ENCODE data around the gene SNAPIN. TPM values are rescaled to one million over a fixed set of nuclear protein-coding genes. Genes with fewer than 3 reads are reported as not detected.

The SNAPIN gene
- total and polyA plus RNA-seq, 9 of the 15 experiments (the other 6 are each of a cell fraction or from before 2014, with no cell fraction given) = 11.2 to 43.9 (median 32.3) TPM

DNA sequence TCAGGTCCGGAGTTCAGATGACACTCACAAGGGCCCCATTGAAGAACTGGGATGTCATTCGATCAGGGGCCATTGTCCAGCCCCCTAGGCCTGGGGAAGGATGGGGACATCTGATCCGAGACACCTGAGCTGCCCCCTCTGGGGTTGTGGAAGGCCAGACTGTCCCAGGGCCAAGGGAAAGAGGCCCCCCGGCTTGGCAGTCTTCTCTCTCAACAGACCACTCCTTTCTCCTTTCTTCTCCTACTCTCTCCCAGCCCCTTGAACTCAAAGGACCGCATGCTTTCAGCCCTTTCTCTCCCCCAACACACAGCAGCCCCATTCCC, 29.2 kb upstream of the SNAPIN start:
- Histone ChIP-seq H3K4me1 (replicated peaks in 1 of 2; ENCODE audit: control insufficient read depth in 2 of 2, insufficient read depth in 2 of 2, low read length in 2 of 2) (peaks cover 31 to 51% of the 10 kb centered on the region in 2 experiments), H3K4me2 (ENCODE audit: insufficient read depth, low read length) (no peak overlapping the region), H4K20me1 (replicated peaks; ENCODE audit: control insufficient read depth, insufficient read depth, low read length) (no peaks in the 10 kb centered on the region), H3K79me2 (ENCODE audit: control insufficient read depth, insufficient read depth, low read length) (peaks cover 11% of the 10 kb centered on the region), H3K9me1 (ENCODE audit: control insufficient read depth, insufficient read depth, low read length) (no peaks in the 10 kb centered on the region), H3K4me3 (no peak overlapping the region), H3K9ac (ENCODE audit: insufficient read depth in 1 of 2, low read depth in 2 of 2, low read length in 2 of 2) (peak overlapping the region in 1 of 2 experiments; percentile 90; a peak in 2 of 4 replicates), H3K36me3 (ENCODE audit: control insufficient read depth, insufficient read depth, low read length) (peaks cover 9% of the 10 kb centered on the region; the same call in 2 of the 3 replicates), H3K27me3 (ENCODE audit: control insufficient read depth in 2 of 2, insufficient read depth in 2 of 2, low read length in 2 of 2) (no peaks in the 10 kb centered on the region), H3K27ac (ENCODE audit: extremely low read depth, low read depth, low read length) (no peak overlapping the region), H2AFZ (ENCODE audit: low read depth, low read length) (no peak overlapping the region), H3K9me3 (replicated peaks; ENCODE audit: control insufficient read depth, insufficient read depth, low read depth, low read length) (no peaks in the 10 kb centered on the region)
- 60% methylated on average over 5 of the region's 5 CpGs for WGBS (ENCODE audit: insufficient coverage, low coverage, missing lambda C conversion rate)
- BruUV-seq (replicated peaks) = no TSS peak
- intact Hi-C loops (cut with micrococcal nuclease) = no loop called here
- no peak for FAIRE-seq
- DNase-seq (ENCODE audit: extremely low read depth in 1 of 4, low spot score in 3 of 4) = no peak
- no peak for ATAC-seq
- in situ Hi-C loops (cut with MboI) = no loop called here
- POLR2A ChIA-PET = interaction anchor here (1.1 to 4.3 kb wide), 7 partner anchors 9 to 63 kb away, joined by 3 to 70 read pairs (median 5); partner anchors contain the start of gene S100A14
- CTCF ChIA-PET (ENCODE audit: low intra/inter-chr PET ratio) = no interaction called here
- TF ChIP-seq ZC3H4 (CRISPR knock-in tag; IDR thresholded peaks at IDR 0.05; ENCODE audit: borderline replicate concordance) (no peak), GTF2E2 (tag; IDR thresholded peaks at IDR 0.05) (no peak), BRD4 (IDR thresholded peaks at IDR 0.05) (no peak), ETV6 (IDR thresholded peaks at IDR 0.05; ENCODE audit: borderline replicate concordance in 1 of 2, low read depth in 2 of 2, low read length in 1 of 2) (no peak), ETV6 (CRISPR knock-in tag; IDR thresholded peaks at IDR 0.05; ENCODE audit: borderline replicate concordance) (no peak), NFRKB (IDR thresholded peaks at IDR 0.05; ENCODE audit: low read depth) (no peak), ZNF224 (CRISPR knock-in tag; IDR thresholded peaks at IDR 0.05) (no peak), MIER1 (IDR thresholded peaks at IDR 0.05; ENCODE audit: low read depth) (no peak), ZNF785 (CRISPR knock-in tag; IDR thresholded peaks at IDR 0.05) (no peak), RAD21 (CRISPR knock-in tag; conservative IDR thresholded peaks at IDR 0.05 in 1 of 2, IDR thresholded peaks at IDR 0.05 in 1 of 2) (no peak), ZNF274 (IDR thresholded peaks at IDR 0.05; ENCODE audit: borderline replicate concordance, low read depth, low read length) (no peak), LARP7 (IDR thresholded peaks at IDR 0.05) (no peak), UBTF (IDR thresholded peaks at IDR 0.05; ENCODE audit: borderline replicate concordance in 1 of 2, low read depth in 2 of 2, low read length in 2 of 2) (no peak), RCOR1 (IDR thresholded peaks at IDR 0.05; ENCODE audit: borderline replicate concordance in 1 of 2, low read depth in 2 of 2, low read length in 2 of 2) (no peak), GABPA (tag; conservative IDR thresholded peaks at IDR 0.05; ENCODE audit: low read depth) (no peak), BCL6 (CRISPR knock-in tag; IDR thresholded peaks at IDR 0.05) (no peak)
- TF ChIP-seq, protein P1, sequence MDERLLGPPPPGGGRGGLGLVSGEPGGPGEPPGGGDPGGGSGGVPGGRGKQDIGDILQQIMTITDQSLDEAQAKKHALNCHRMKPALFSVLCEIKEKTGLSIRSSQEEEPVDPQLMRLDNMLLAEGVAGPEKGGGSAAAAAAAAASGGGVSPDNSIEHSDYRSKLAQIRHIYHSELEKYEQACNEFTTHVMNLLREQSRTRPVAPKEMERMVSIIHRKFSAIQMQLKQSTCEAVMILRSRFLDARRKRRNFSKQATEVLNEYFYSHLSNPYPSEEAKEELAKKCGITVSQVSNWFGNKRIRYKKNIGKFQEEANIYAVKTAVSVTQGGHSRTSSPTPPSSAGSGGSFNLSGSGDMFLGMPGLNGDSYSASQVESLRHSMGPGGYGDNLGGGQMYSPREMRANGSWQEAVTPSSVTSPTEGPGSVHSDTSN (CRISPR knock-in tag; IDR thresholded peaks at IDR 0.05; ENCODE audit: low read depth) = no peak
- TF ChIP-seq, protein P1 (tag; conservative IDR thresholded peaks at IDR 0.05; ENCODE audit: low read depth) = no peak
- TF ChIP-seq, protein P2, sequence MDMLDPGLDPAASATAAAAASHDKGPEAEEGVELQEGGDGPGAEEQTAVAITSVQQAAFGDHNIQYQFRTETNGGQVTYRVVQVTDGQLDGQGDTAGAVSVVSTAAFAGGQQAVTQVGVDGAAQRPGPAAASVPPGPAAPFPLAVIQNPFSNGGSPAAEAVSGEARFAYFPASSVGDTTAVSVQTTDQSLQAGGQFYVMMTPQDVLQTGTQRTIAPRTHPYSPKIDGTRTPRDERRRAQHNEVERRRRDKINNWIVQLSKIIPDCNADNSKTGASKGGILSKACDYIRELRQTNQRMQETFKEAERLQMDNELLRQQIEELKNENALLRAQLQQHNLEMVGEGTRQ (CRISPR knock-in tag; IDR thresholded peaks at IDR 0.05) = no peak

Data from K562 (cell line).